ENCODE data around the gene MATN3. TPM values are rescaled to one million over a fixed set of nuclear protein-coding genes. Genes with fewer than 3 reads are reported as not detected.

MATN3 gene
- total and polyA plus RNA-seq, 2 of the 13 experiments (the other 11 are each of a cell fraction or from before 2014, with no cell fraction given), result 36.1 to 208 TPM

DNA sequence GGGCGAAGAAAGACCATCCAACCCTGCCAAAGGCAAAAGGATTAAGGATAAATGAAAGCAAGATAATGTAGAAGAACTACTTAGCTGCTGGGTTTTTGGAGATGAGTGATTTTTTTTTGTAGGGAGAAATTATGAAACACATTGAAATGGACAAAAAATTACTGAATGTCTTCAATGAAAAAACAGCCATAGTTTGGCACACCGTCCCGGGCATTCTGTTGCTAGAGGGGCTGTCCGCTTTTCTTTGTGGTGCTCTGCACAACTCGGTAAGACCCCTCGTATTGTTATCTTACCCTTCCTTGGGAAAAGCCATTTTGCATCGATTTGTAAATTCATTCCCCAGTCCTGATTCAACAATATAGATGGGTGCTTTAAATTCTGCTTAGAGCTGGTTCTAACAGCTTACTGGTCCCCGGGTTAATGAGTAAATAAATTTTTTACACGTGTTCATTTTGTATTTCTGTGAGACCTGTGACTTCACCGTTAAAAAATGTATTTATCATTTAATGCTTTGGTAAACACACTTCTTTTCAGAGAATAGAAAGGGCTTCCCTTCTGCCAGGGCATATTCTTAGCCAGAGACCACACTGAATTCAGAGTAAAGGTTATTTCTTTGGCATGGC is 39.9 kb upstream of the MATN3 start (continued):
- TF ChIP-seq ZNF430 (CRISPR knock-in tag; IDR thresholded peaks at IDR 0.05), result no peak
- no peak for TF ChIP-seq ZNF775 (CRISPR knock-in tag; IDR thresholded peaks at IDR 0.05; ENCODE audit: borderline replicate concordance)
- no peak for TF ChIP-seq XBP1 (CRISPR knock-in tag; IDR thresholded peaks at IDR 0.05)
- TF ChIP-seq ZNF577 (CRISPR knock-in tag; IDR thresholded peaks at IDR 0.05; ENCODE audit: borderline replicate concordance, low read depth), result no peak
- TF ChIP-seq GFI1 (CRISPR knock-in tag; IDR thresholded peaks at IDR 0.05; ENCODE audit: borderline replicate concordance), result peak; percentile 64
- TF ChIP-seq ZNF20 (CRISPR knock-in tag; IDR thresholded peaks at IDR 0.05), result no peak
- TF ChIP-seq TCF7 (IDR thresholded peaks at IDR 0.05; ENCODE audit: low read depth), result no peak
- no peak for TF ChIP-seq ARHGAP35 (CRISPR knock-in tag; IDR thresholded peaks at IDR 0.05; ENCODE audit: borderline replicate concordance)
- TF ChIP-seq, protein P1, sequence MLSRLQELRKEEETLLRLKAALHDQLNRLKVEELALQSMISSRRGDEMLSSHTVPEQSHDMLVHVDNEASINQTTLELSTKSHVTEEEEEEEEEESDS (CRISPR knock-in tag; IDR thresholded peaks at IDR 0.05; ENCODE audit: borderline replicate concordance), result 0 out of 2 replicates have a peak, but pooled peaks have one; percentile 1
- TF ChIP-seq, protein P2, sequence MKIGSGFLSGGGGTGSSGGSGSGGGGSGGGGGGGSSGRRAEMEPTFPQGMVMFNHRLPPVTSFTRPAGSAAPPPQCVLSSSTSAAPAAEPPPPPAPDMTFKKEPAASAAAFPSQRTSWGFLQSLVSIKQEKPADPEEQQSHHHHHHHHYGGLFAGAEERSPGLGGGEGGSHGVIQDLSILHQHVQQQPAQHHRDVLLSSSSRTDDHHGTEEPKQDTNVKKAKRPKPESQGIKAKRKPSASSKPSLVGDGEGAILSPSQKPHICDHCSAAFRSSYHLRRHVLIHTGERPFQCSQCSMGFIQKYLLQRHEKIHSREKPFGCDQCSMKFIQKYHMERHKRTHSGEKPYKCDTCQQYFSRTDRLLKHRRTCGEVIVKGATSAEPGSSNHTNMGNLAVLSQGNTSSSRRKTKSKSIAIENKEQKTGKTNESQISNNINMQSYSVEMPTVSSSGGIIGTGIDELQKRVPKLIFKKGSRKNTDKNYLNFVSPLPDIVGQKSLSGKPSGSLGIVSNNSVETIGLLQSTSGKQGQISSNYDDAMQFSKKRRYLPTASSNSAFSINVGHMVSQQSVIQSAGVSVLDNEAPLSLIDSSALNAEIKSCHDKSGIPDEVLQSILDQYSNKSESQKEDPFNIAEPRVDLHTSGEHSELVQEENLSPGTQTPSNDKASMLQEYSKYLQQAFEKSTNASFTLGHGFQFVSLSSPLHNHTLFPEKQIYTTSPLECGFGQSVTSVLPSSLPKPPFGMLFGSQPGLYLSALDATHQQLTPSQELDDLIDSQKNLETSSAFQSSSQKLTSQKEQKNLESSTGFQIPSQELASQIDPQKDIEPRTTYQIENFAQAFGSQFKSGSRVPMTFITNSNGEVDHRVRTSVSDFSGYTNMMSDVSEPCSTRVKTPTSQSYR (CRISPR knock-in tag; IDR thresholded peaks at IDR 0.05; ENCODE audit: borderline replicate concordance), result no peak
- 0 out of 2 replicates have a peak, but pooled peaks have one; percentile 29 for TF ChIP-seq POLR2AphosphoS5 (IDR thresholded peaks at IDR 0.05; ENCODE audit: low read depth, low read length)
- TF ChIP-seq, protein P3, sequence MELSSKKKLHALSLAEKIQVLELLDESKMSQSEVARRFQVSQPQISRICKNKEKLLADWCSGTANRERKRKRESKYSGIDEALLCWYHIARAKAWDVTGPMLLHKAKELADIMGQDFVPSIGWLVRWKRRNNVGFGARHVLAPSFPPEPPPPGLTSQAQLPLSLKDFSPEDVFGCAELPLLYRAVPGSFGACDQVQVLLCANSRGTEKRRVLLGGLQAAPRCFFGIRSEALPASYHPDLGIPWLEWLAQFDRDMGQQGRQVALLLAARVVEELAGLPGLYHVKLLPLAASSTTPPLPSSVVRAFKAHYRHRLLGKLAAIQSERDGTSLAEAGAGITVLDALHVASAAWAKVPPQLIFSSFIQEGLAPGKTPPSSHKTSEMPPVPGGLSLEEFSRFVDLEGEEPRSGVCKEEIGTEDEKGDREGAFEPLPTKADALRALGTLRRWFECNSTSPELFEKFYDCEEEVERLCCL (CRISPR knock-in tag; IDR thresholded peaks at IDR 0.05; ENCODE audit: borderline replicate concordance), result peak; percentile 14; the same call in 1 of the 2 replicates
- TF ChIP-seq ERF (CRISPR knock-in tag; IDR thresholded peaks at IDR 0.05), result no peak
- 0 out of 2 replicates have a peak, but pooled peaks have one; percentile 17 for TF ChIP-seq FOXA3 (CRISPR knock-in tag; IDR thresholded peaks at IDR 0.05)
- TF ChIP-seq ZFP82 (CRISPR knock-in tag; IDR thresholded peaks at IDR 0.05; ENCODE audit: borderline replicate concordance), result no peak
- no peak for TF ChIP-seq SPEN (CRISPR knock-in tag; IDR thresholded peaks at IDR 0.05; ENCODE audit: low read depth)
- no peak for TF ChIP-seq ZNF484 (CRISPR knock-in tag; IDR thresholded peaks at IDR 0.05; ENCODE audit: borderline replicate concordance, low read depth)
- no peak for TF ChIP-seq CHD2 (IDR thresholded peaks at IDR 0.05; ENCODE audit: low read depth, low read length)
- no peak for TF ChIP-seq GTF3A (CRISPR knock-in tag; conservative IDR thresholded peaks at IDR 0.05)
- no peak for TF ChIP-seq KAT7 (CRISPR knock-in tag; IDR thresholded peaks at IDR 0.05; ENCODE audit: borderline replicate concordance)
- TF ChIP-seq PAF1 (CRISPR knock-in tag; IDR thresholded peaks at IDR 0.05), result no peak
- no peak for TF ChIP-seq ZNF232 (CRISPR knock-in tag; IDR thresholded peaks at IDR 0.05; ENCODE audit: borderline replicate concordance)
- no peak for TF ChIP-seq ZNF34 (CRISPR knock-in tag; IDR thresholded peaks at IDR 0.05; ENCODE audit: borderline replicate concordance)
- TF ChIP-seq ETV6 (CRISPR knock-in tag; conservative IDR thresholded peaks at IDR 0.05), result no peak
- no peak for TF ChIP-seq ZNF7 (CRISPR knock-in tag; IDR thresholded peaks at IDR 0.05)
- TF ChIP-seq CCDC6 (CRISPR knock-in tag; IDR thresholded peaks at IDR 0.05), result no peak
- TF ChIP-seq, protein P4, sequence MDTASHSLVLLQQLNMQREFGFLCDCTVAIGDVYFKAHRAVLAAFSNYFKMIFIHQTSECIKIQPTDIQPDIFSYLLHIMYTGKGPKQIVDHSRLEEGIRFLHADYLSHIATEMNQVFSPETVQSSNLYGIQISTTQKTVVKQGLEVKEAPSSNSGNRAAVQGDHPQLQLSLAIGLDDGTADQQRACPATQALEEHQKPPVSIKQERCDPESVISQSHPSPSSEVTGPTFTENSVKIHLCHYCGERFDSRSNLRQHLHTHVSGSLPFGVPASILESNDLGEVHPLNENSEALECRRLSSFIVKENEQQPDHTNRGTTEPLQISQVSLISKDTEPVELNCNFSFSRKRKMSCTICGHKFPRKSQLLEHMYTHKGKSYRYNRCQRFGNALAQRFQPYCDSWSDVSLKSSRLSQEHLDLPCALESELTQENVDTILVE (CRISPR knock-in tag; IDR thresholded peaks at IDR 0.05), result peak; percentile 9; the same call in 1 of the 2 replicates

All from HepG2 (cell line).